Mucosa of descending colon (tissue), 3 donors: Measurements from ENCODE around the gene GUCY1B1. TPM values are rescaled to one million over a fixed set of nuclear protein-coding genes. Genes with fewer than 3 reads are reported as not detected.

Experiments used
- ATAC-seq: fragments of 200-7000 bp; cut with Tn5 transposase; one replicate; pipeline ENCODE4 v1.9.1; 2020; ENCODE audit warnings: mild to moderate bottlenecking, moderate library complexity
- DNase-seq, 3 donors: peaks; one replicate each; pipeline ENCODE4 v3.0.0-alpha.2; 2020
- H3K36me3 ChIP-seq: fragments of 200-600 bp; one replicate; pipeline ENCODE4 v1.8.0; 2021; ENCODE audit warnings: low read depth, mild to moderate bottlenecking
- H3K4me1 ChIP-seq: fragments of 200-600 bp; one replicate; pipeline ENCODE4 v1.8.0; 2021; ENCODE audit warnings: low read depth, mild to moderate bottlenecking
- H3K4me3 ChIP-seq: fragments of 200-600 bp; one replicate; pipeline ENCODE4 v1.8.0; 2021; ENCODE audit warnings: mild to moderate bottlenecking
- H3K9me3 ChIP-seq: fragments of 200-600 bp; one replicate; pipeline ENCODE4 v1.8.0; 2021; ENCODE audit warnings: mild to moderate bottlenecking
- intact Hi-C, 2 donors: fragments of 100-400 bp; cut with DNase I in 1 of 2; cut with micrococcal nuclease in 1 of 2; formaldehyde crosslinking; loops; one replicate each; pipeline versions ENCODE4 v1.11.0 to v1.11.1; 2022; cut with DNase I, micrococcal nuclease
- total RNA-seq, 3 donors: library from RNA; stranded (reverse); fragmentation: NEBNext Ultra II Directional in 2 of 3; extraction: Animal tissue kit (Norgen Biotek cat#: 25700) in 2 of 3; gene quantifications; one replicate each; pipeline versions ENCODE4 v1.2.1 to v1.2.4, GENCODE V29; 2021 to 2023
- TF ChIP-seq, protein P1 (sequence below): fragments of 200-600 bp; IDR thresholded peaks from one replicate; pipeline ENCODE4 v1.8.0; 2022; ENCODE audit warnings: antibody characterized with exemption, mild to moderate bottlenecking
- donor health status: DM: no; HTN: no; CAD: no; lungs with moderate emphysema.
- donor health status: DM: no; HTN: no; CAD: no.
- donor health status: DM: no; HTN: yes; CAD: no.

GUCY1B1 gene
- total RNA-seq, 3 donors from 2014 or later, result 1.9 to 42.1 (median 6.2) TPM

DNA sequence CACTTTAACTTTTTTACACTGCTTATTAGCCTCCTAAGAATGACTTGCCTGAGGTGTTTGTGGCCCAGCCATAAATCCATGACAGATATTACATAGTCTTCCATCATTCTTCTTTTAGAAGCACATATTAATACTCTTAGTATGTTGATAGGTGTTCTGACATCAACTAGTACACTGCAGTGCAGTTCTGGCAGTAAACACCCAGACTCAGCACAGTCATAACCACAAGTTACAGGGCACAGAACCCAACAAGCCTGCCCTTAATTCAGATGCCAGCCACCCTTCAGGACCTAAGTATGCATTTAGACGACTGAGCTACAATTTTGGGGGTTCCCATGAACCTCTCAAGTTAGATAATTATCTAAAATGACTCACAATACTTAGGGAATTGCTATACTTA lies 36.5 kb upstream of the GUCY1B1 start:
- TF ChIP-seq, protein P1, sequence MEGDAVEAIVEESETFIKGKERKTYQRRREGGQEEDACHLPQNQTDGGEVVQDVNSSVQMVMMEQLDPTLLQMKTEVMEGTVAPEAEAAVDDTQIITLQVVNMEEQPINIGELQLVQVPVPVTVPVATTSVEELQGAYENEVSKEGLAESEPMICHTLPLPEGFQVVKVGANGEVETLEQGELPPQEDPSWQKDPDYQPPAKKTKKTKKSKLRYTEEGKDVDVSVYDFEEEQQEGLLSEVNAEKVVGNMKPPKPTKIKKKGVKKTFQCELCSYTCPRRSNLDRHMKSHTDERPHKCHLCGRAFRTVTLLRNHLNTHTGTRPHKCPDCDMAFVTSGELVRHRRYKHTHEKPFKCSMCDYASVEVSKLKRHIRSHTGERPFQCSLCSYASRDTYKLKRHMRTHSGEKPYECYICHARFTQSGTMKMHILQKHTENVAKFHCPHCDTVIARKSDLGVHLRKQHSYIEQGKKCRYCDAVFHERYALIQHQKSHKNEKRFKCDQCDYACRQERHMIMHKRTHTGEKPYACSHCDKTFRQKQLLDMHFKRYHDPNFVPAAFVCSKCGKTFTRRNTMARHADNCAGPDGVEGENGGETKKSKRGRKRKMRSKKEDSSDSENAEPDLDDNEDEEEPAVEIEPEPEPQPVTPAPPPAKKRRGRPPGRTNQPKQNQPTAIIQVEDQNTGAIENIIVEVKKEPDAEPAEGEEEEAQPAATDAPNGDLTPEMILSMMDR, result no peak
- no peaks in the 10 kb centered on the region for H3K4me1 ChIP-seq
- no peaks in the 10 kb centered on the region for H3K36me3 ChIP-seq
- H3K9me3 ChIP-seq, result no peaks in the 10 kb centered on the region
- H3K4me3 ChIP-seq, result no peak overlapping the region
- DNase-seq (no peak), ATAC-seq (no peak)
- intact Hi-C loops, result no loop called here

- no peaks in the 10 kb centered on the region for H3K9me3 ChIP-seq
- TF ChIP-seq, protein P1, result no peak
- DNase-seq (no peak), ATAC-seq (no peak)
- no peaks in the 10 kb centered on the region for H3K36me3 ChIP-seq
- H3K4me3 ChIP-seq, result no peak overlapping the region
- no peaks in the 10 kb centered on the region for H3K4me1 ChIP-seq
- intact Hi-C loops, result no loop called here
These were observed 35.9 kb upstream of the GUCY1B1 start for GRCh38 chr4:155722816-155723499.

- ATAC-seq, result no peak
- intact Hi-C loops, result no loop called here
These were observed 34.1 kb upstream of the GUCY1B1 start for GRCh38 chr4:155724731-155725130.

DNA sequence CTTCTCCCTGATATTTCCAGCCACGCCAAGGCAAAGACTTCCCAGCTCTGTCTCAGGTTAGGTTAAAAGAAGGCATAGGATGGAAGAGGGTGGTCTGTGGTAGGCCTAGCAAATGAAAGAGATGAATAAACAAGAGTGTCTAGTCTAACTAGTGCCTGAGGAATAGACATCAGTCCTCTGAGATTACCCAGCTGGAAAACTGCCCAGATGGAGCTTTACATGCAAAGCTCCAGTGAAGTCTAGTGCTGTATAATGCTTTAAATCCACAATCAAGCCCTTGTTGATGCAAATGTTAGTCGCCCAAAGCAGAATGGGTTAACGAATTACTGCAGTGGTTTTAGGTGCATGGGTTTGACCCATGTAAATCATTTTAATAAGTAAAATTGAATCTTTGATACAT lies 24.8 kb upstream of the GUCY1B1 start:
- no peak overlapping the region for H3K4me3 ChIP-seq
- H3K4me1 ChIP-seq, result no peaks in the 10 kb centered on the region
- DNase-seq (peak in 1 of 3 donors; percentile 11), ATAC-seq (no peak)
- H3K9me3 ChIP-seq, result no peaks in the 10 kb centered on the region
- TF ChIP-seq, protein P1, result no peak
- no peaks in the 10 kb centered on the region for H3K36me3 ChIP-seq
- intact Hi-C loops, result no loop called here

More at GRCh38 chr4:155724731-155725130, 34.1 kb upstream of the GUCY1B1 start:
- H3K9me3 ChIP-seq, result no peaks in the 10 kb centered on the region
- TF ChIP-seq, protein P1, result no peak
- no peak overlapping the region for H3K4me3 ChIP-seq
- no peaks in the 10 kb centered on the region for H3K4me1 ChIP-seq
- H3K36me3 ChIP-seq, result no peaks in the 10 kb centered on the region
- no peak for DNase-seq

GRCh38 chr4:155734951-155735350 lies 23.9 kb upstream of the GUCY1B1 start:
- no peak for ATAC-seq

More at GRCh38 chr4:155734951-155735350, 23.9 kb upstream of the GUCY1B1 start:
- TF ChIP-seq, protein P1, result no peak
- Histone ChIP-seq H3K9me3 (no peaks in the 10 kb centered on the region), H3K4me1 (no peaks in the 10 kb centered on the region), H3K4me3 (no peak overlapping the region), H3K36me3 (no peaks in the 10 kb centered on the region)
- intact Hi-C loops, result no loop called here
- no peak for DNase-seq
